PC-9 (cell line): Measurements from ENCODE around the gene SCAI.

Experiments
- EZH2 ChIP-seq: fragments of 200-600 bp; sonication (generic); IDR thresholded peaks from 2 replicates; pipeline ENCODE4 v1.8.0; 2017; ENCODE audit warnings: antibody characterized with exemption, low read depth
- TF ChIP-seq, protein P1 (sequence below): fragments of 200-600 bp; sonication (generic); conservative IDR thresholded peaks from 2 replicates; pipeline ENCODE4 v1.6.1; 2017; ENCODE audit warnings: mixed run types, antibody characterized with exemption, mild to moderate bottlenecking, moderate library complexity

DNA sequence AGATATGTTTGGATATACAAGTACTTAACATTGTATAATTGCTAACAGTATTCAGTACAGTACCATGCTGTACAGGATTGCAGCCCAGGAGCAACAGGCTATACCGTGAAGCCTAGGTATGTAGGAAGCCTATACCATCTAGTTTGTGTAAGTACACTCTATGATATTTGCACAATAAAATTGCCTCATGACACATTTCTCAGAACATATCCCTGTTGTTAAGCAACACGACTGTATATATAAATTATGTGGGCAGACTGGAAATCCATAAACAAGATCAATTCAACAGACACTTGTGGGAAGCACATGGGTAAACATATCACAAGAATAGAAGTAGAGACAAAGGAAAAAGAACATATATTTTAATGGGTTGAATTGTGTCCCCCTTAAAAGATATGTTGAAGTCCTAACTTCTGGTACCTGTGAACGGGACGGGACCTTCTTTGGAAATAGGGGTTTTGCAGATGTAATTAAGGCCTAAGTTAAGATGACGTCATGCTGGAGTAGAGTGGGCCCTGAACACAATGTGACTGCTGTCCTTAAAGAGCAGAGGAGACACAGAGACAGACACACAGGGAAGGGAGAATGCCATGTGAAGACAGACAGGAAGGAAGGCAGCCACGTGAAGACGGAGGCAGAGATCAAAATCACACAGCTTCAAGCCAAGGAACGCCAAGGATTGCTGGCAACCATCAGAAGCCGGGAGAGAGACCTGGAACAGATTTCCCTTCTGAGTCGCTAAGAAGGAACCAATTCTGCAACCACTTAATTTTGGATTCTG, 76.3 kb downstream of the SCAI start:
- TF ChIP-seq, protein P1, sequence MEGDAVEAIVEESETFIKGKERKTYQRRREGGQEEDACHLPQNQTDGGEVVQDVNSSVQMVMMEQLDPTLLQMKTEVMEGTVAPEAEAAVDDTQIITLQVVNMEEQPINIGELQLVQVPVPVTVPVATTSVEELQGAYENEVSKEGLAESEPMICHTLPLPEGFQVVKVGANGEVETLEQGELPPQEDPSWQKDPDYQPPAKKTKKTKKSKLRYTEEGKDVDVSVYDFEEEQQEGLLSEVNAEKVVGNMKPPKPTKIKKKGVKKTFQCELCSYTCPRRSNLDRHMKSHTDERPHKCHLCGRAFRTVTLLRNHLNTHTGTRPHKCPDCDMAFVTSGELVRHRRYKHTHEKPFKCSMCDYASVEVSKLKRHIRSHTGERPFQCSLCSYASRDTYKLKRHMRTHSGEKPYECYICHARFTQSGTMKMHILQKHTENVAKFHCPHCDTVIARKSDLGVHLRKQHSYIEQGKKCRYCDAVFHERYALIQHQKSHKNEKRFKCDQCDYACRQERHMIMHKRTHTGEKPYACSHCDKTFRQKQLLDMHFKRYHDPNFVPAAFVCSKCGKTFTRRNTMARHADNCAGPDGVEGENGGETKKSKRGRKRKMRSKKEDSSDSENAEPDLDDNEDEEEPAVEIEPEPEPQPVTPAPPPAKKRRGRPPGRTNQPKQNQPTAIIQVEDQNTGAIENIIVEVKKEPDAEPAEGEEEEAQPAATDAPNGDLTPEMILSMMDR, result no peak
- TF ChIP-seq EZH2, result no peak
